NCI-H82 (cell line): ENCODE data around the gene SLC32A1.

Source experiments
- DNase-seq: peaks from one replicate; lab custom pipeline; 2025; lab: John Stamatoyannopoulos, UW

SLC32A1 gene

GRCh38 chr20:38754924-38755323 lies 30.6 kb downstream of the SLC32A1 start:
- no peak for DNase-seq

GRCh38 chr20:38755324-38755910 lies 31.1 kb downstream of the SLC32A1 start:
- DNase-seq, result peak; percentile 42

- no peak for DNase-seq
These were observed 33.0 kb downstream of the SLC32A1 start for GRCh38 chr20:38757145-38757775.

- DNase-seq, result no peak
These were observed 34.8 kb downstream of the SLC32A1 start for GRCh38 chr20:38759106-38759505.

GRCh38 chr20:38760978-38761377 lies 36.7 kb downstream of the SLC32A1 start:
- no peak for DNase-seq

GRCh38 chr20:38762174-38762573 lies 37.9 kb downstream of the SLC32A1 start:
- no peak for DNase-seq

- no peak for DNase-seq
These were observed 39.3 kb downstream of the SLC32A1 start for GRCh38 chr20:38763616-38764015.

- DNase-seq, result no peak
These were observed 40.5 kb downstream of the SLC32A1 start for GRCh38 chr20:38764567-38765318.

- DNase-seq, result no peak
These were observed 41.8 kb downstream of the SLC32A1 start for GRCh38 chr20:38766071-38766470.

- DNase-seq, result no peak
These were observed 45.4 kb downstream of the SLC32A1 start for GRCh38 chr20:38769376-38770295.

GRCh38 chr20:38770546-38770945 lies 46.3 kb downstream of the SLC32A1 start:
- peak; percentile 37 for DNase-seq

GRCh38 chr20:38770970-38771369 lies 46.7 kb downstream of the SLC32A1 start:
- no peak for DNase-seq

- DNase-seq, result no peak
These were observed 47.3 kb downstream of the SLC32A1 start for GRCh38 chr20:38771621-38772020.

GRCh38 chr20:38774167-38774566 lies 49.9 kb downstream of the SLC32A1 start:
- no peak for DNase-seq

- DNase-seq, result no peak
These were observed 52.1 kb downstream of the SLC32A1 start for GRCh38 chr20:38776363-38776762.
